ENCODE measurements around the gene PCDH12.

The PCDH12 gene

DNA sequence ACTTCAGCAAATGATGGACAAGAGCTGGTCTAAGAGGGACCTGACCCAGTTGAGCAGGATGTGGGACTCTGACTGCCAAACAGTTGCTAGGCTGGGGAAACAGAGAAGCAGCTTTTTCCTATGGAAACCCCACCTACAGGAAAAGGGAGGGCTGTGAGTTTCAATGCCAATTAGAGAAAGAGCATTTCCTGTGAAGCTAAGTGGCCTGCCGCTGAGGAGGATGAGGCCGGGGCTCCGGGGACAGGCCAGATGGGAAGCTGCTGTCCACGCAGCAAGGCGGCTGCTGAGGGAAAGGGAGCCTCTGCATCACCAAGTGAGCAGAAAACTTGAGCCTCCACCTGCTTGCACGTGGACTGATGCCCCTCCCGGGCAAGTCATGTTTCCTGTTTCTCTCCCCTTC, at the start of gene PCDH12:
TSS of gene PCDH12 (minus strand) at position 90 of the 400 bp plus-strand sequence. CDS start 351 bp downstream, outside the sequence.
- peak; percentile 66 for DNase-seq

DNA sequence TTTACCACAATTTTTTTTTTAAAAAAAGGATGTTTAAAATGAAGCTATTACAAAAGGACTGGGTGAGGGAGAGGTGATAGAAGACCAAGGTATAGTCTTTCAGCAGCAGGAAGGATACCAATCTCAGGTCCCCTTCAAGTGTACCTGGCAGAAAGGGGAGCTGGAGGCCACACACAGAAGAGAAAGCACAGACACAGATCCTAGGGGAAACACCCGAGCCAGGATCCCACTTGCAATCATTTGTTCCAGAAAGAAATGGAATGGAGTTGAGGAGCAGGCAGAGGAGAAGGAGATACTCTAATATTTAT, 49.2 kb upstream of the PCDH12 start:
- DNase-seq = no peak

DNA sequence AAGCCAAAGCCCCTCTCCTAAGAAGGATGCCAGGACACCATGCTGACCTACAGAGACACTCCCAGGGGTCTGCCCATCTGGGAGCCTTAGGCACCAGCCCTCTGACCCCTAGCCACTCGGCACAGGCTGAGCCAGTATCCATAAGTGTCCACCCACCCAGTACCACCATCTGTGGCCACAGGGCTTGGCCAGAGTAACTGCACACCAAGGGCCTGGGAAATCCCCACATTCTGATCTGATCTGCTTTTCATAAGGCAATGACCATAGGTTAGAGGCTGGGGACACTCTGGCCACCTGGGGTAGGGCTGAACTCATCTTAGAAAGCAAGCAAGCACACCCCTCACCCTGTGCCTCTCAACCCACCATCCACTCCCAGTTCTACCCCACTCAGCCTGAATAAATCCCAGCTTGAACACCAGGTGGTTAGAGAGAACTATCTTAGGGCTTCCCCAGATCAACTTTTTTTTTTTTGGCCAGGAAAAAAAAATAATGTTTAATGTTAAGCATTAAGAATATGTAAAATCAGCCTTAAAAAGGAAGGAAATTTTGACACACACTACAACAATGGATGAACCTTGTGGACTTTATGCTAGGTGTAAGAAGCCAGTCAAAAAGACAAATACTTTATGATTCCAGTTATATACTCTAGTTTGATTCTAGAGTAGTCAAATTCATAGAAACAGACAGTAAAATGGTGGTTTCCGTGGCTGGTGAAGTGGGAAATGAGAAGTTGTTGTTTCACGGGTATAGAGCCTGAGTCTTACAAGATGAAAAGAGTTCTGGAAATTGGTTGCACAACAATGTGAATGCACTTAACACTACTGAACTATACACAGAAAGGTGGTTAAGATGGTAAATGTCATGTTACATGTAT, 48.6 kb upstream of the PCDH12 start:
- no peak for DNase-seq

DNA sequence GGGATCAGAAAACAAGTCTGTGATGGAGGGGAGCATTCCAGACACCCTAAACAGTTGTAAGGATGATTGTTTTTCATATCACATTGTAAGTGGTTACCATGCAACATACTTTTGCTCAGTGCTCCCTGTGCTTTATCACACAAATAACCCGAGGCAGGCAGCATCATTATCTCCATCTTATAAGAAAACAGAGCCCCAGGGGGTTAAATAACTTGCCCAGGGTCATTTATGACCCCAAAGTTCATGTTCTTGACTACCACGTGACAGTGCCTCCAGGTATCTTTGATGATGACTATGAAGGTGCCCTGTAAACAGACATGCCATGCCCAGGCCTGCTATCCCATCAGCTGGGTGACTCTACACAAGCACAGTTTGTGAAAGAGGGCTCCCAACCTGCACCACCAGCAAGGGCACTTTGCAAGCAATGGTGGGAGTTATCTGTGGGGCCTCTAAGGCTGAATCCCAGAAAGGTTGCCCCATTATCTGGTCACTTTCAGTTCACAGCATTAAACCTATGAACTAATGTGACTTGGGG, 45.3 kb upstream of the PCDH12 start:
- DNase-seq = no peak

DNA sequence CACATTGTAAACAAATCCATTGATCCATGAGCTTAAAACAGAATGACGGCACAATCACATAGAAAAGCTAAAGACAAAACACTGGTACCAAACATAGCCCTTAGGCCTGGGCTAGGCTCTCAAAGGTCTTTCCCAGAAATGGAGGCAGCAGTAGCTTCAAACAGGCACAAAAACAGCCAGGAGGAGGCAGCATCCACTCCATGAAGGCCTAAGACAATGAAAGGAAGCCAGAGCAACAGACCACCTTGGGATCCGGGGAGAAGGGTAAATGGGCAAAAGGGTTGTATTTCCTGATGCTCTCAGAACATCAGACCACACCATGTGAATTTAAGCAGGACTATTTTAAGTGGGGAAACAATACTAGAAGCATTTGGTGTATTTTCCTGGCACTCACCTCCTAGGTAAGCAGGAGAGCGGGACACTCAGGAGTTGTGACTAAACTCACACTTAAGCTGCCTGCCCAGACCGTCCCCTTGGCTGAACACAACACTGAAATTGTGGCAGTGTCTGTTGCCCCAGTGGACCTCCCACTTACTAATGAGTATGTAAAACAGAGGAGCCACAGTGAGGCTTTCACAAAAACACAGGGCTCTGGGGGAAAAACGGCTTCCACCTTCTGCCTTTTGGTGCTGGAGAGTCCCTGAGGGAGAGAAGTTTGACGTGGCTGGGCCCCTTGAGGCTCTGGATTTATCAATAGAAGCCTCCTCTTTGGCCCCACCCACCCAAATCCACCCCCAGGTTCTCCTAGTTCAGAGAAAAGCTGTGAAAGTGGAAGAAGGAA, 42.9 kb upstream of the PCDH12 start:
- no peak for DNase-seq

DNA sequence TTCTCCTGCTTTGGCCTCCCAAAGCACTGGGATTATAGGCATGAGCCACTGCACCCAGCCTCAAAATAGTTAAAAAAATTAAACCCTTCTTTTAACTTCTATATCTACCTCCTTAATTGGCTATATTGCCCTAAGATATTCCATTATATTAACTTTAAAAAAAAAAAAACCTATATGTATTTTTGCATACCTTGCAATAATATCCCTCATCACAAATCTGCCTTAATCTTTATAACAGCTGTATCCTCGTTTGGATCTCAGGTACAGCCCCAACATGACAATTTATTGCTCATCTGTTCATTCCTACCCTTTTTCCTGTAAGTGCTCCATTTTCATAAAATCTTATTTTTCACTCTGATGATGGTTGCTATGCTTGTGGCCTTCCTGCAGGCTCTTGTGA, 42.2 kb upstream of the PCDH12 start:
- no peak for DNase-seq

DNA sequence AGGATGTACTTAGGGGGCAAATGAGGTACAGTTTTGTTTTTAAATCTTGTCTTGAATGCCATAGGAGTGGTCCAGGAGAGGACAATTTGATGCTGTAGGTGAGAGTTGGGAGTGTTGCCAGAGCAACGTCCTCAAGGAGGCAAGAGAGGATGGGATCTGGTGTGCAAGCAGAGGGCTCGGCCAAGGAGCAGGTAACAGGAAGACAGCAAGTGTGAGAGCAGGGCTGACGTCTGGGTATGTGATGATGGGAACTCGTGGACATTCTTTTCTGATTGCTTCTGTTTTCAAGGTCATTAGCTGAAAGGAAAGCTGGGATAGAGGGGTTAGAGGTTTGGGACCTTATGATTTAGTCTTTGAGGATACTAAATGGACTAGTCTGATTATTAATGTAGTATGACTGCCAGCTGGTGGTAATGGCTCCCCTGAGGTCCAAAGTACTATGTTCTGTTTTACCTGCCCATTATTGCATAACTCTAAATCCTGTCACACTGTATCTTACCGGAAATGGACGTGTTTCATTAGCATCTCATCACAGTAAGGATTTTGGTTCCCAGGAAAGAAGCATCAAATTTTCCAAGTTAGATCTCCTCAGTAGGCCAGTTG, 39.5 kb upstream of the PCDH12 start:
- no peak for DNase-seq

DNA sequence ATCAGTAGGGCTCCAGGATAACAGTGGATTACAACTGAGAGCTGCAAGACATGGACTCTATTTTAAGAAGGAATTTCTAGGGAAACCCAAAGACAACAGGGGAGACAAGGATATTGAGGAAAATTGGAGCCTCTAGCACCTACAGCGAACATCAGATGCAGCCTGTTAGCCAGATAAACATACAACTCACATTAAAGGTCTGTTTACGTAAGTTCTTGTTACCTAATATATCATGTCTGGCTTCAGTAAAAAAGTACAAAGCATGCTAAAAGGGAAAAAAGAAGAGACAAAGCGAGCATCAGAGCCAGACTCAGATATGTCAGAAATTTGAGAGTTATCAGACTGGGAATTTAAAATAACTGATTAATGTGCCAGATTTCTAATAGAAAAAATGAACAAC, 37.7 kb upstream of the PCDH12 start:
- no peak for DNase-seq

DNA sequence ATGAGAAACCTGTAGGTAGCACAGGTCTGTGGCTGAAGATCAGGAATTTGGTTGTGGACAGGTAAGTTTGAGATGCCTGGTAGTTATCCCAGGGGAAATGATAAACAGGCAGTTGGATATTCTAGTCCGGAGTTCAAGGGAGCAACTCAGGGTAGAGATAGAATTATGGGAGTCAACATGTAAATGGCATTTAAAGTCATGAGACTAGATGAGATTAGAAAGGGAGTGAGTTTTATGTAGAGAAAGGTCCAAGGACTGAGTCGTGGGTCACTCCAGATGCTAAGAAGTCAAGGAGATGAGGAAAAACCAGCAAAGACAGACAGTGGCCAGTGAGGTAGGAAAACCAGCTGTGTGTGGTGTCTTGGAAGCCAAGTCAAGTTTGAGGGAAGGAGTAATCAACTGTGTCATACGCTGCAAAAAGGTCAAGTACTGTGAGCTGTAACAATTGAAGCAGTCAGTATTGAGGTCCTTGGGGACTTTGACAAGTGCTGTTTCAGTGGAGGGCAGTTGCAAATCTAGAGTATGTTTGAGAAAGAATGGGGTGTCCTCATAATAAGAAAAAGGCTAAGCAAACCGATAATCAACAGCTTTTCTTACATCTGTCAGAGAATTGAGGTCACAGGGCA, 36.6 kb upstream of the PCDH12 start:
- DNase-seq = no peak

DNA sequence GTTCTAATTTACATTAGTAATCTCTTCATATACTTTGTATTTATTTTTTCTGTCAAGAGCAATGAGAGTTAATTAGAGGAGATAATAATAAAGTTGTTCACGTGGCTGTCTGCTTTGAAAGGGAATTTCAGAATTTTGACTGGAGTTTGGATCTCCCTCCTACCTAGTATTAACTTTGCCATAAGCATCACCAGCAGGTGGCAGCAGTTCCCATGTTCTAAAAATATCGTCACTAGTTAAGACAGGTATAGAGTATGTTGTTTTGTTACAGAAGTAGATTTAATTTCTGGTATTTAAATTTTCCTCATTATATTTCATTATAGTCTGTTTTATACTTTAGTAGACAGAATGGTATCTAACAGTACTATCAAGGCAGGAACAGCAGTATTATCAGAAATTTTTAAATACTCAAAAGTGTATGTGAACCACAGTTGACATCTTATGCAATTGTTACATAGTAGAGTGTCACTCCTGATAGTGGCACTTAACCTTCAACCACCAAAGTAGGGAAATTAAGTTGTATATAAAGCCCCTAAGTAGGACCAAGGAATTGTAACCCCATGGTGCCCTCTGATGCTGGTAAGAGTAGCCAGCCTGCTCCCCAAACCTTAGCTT, 34.5 kb upstream of the PCDH12 start:
- peak; percentile 91 for DNase-seq

DNA sequence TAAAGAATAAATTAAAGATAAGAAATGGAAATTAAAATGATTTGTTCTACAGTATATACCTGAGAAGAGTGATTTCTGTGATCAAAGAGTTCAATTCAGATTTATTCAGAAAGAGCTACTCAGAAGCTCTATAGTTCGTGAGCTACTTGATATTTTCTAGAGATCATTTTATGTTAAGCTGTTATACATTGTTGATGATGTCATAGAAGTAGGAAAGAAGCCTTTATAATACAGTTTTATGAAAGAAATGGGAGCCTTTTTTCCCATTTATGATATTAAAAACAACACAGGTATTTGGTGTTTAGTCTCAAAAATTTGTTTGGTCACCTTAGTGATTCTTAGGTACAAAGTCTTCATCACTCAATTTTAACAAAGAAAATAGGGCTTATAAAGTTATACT, 31.7 kb upstream of the PCDH12 start:
- no peak for DNase-seq

DNA sequence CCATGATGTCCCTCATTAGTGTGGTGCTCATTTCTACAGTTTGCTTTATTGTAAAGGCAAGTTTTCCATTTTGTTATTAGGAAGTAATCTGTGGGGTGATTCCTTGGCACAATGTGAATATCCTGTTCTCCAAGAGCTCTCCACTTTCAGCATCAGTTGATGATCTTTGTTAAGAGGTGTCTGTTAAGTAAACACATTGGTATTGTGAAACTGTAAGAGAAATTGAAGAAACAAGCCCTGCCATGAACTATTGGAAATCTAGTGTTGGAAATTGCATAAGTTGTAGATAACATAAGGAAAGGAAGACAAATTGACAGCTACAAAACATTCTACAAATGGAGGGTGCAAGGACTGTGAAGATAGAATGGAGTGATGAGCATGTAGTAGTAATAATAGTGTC, 28.1 kb upstream of the PCDH12 start:
- no peak for DNase-seq

DNA sequence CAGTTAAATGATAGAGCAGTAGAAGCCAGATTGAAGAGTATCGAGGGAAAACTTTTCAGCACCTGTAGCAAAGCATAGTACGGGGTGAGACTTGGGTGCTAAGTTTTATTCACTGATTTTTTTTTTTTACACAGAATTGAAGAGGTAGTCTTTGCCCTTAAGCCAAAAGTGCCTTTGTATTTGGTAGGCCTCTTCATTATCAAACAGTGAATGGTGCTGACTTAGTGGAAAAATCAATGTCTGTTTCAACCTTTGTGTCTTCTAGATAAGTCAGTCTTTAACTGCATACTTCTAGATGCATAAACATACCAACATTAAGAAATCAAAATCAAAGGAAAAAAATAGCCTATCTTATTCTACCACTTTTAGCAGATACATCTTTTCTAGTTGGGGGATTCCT, 24.6 kb upstream of the PCDH12 start:
- DNase-seq = no peak

DNA sequence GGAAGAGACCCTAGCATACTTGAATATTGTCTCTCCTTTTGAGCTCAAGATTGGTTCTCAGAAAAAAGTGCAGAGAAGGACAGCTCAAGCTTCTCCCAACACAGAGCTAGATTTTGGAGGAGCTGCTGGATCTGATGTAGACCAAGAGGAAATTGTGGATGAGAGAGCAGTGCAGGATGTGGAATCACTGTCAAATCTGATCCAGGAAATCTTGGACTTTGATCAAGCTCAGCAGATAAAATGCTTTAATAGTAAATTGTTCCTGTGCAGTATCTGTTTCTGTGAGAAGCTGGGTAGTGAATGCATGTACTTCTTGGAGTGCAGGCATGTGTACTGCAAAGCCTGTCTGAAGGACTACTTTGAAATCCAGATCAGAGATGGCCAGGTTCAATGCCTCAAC, 20.4 kb upstream of the PCDH12 start:
- DNase-seq = no peak

DNA sequence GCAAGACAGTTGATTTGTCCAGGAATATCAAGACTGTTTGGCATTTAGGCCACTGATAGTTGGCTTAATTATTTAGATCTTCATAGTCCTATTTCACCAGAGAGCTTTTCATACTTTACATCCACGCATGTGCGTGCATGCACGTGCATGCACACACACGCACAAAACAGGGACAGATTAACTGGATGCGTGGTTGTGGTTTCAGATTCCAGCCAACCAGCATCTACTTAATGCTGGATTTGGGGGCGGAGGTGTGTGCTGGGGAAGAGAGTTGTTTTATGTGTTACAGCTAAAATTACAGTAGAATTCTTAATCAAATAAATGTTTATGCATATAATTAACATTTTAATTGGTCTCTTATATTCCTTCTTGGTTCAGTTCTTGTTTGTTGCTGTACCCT, 18.2 kb upstream of the PCDH12 start:
- DNase-seq = no peak

DNA sequence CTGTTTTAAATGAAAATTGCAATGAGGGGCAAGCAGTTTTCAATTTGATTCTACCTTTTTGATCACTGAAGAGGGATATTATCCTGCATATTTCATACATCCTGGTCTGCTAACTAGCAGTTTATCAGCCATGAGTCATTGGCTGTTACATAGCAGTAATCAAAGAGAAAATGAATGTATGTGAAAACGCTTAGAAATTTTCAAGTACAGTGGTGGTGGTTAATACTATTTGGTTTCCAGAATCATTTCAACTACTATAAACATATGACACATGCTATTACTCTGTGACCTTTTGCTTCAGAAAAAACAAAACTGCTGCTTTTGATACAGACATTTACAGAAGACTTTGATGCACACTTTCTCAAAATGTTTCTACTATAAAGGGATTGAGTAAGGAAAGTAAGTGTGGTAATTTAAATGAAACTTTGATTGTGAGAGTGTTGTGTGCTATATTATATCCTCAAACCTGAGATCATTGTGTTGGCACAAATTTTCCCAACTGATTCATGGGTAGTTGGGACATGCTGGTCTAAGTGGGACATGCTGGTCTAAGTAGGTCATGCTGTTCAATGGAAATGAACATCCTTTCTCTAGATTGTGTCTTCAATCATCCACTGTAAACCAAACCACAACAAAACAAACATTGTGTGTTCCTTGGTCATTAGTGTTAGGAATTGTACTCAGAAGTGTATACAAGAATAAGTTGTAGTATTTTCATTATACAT, 16.0 kb upstream of the PCDH12 start:
- no peak for DNase-seq

DNA sequence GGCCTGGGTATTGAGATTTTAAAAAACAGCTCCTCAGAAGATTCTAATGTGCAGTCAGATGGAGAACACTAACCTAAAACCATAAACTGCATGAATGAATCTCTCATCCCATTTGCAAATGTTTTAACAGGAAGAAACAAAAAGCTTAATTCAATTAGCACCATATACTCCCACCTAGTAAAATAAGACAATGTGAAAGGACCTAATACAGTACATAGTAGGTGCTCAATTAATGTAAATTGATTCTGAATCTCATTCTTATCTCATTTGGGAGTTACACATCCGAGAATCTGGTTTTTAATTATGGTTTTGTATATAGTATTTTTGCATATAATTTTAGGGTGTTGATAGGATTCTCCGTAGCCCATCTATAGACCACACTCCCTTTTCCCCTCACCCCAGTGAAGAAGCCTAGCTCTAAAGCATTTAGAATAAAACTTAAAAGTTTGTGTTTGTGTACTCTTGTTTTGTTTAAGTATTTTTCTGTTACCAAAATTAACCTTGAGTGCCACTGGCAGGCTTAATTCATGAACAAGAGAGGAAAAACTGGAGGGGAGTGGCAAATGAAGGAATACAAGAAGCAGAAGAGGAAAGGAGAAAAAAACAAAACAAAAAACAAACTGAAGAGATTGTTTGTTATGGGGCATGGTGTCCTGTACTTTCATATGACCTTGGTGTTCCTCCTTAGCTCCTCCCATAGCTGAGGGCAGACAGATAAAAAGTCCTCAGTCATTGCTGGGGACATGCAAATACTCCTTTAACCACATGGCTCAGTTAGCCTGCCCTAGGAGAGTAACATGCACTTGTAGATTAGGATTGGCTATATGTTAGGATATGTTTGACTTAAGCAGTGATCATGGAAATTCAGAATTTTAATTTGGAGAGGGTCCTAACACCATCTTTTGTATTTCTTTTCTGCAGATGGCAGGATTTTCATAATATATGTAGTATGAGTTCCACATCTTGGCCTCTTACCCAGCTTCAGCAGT, 12.1 kb upstream of the PCDH12 start:
- DNase-seq = no peak

DNA sequence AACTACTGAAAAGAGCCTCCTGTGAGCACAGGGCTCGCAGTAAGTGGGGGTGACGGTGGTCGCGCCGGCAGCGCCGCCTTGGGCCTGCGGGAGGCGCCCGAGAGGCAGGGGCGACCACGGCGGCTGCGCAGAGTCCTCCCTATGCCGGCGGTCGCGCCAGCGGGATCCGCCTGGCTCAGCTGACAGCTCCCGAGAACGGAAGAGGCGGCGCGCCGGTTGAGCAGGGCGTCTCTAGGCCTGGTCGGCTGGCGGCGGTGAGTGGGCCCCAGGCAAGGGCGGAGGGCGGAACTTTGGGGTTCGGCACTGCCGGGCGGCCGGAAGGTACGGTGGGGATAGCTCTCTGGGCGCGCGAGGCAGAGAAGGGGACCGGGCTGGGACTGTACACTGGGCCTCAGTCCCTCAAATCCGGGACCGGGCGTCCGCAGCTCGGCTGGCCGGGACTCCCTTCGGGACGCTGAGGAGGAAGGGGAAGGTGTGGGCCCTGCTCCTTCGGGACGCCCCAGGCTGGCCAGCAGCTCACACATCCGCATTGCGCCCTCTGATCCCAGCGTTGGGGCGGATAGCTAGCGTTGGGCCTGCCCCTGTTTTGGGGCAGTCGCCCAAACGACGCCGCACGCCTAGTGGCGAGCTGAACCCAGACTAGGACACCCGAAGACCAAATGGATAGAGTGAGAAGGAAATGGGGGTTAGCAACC, 11.1 kb upstream of the PCDH12 start, which contains the start of gene RNF14:
TSS of gene RNF14 (plus strand) at position 192 of the 695 bp plus-strand sequence. CDS start 4,484 bp downstream, outside the sequence.
- peak; percentile 97 for DNase-seq

DNA sequence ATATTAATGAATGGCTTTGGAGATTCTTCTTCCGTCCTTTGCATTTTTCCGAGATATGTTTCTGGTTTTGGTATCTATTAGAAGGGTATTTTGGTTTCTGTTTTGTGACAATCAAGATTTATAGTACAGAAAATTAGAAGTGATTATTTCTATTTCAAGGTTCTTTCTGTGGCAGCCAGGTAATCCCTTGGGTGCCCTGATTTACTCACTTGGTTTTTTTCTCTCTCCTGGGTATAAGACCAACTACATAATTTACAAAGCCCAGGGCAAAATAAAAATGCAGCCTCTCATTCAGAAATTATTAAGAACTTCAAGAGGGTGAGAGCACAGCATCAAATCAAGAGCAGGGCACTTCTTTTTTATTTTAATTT, 8.9 kb upstream of the PCDH12 start:
- DNase-seq = no peak
